GM12878 (cell line): ENCODE measurements around the gene FOXN4. TPM values are rescaled to one million over a fixed set of nuclear protein-coding genes. Genes with fewer than 3 reads are reported as not detected.

Experiments
- ATAC-seq: fragments of 200-7000 bp; cut with Tn5 transposase; 3 replicates; pipeline ENCODE4 v1.9.1; 2020; ENCODE audit warnings: mild to moderate bottlenecking, moderate library complexity
- BruUV-seq: library from RNA; stranded (reverse); fragments of 400-500 nt; replicated peaks from 2 replicates; lab custom pipeline; 2021; lab: Mats Ljungman, UMichigan
- CTCF ChIA-PET: fragments of 300-600 bp; sonication (Branson Sonifier 250); formaldehyde crosslinking; extraction: SDS; loops from one replicate; lab custom pipeline; 2021; ENCODE audit warnings: inconsistent platforms; lab: Yijun Ruan, JAX
- POLR2A ChIA-PET: fragments of 350-600 bp; formaldehyde crosslinking; extraction: SDS; loops from one replicate; lab custom pipeline; 2021; ENCODE audit warnings: inconsistent platforms; lab: Charles Lee
- RAD21 ChIA-PET: fragments of 300-600 bp; sonication (Branson Sonifier 250); formaldehyde crosslinking; loops from one replicate; lab custom pipeline; 2023; ENCODE audit warnings: antibody characterized with exemption; ENCODE audit not compliant: unreplicated experiment; lab: Charles Lee
- SMC1A ChIA-PET: fragments of 300-600 bp; sonication (Branson Sonifier 250); formaldehyde crosslinking; loops from one replicate; lab custom pipeline; 2023; ENCODE audit not compliant: unreplicated experiment, uncharacterized antibody; lab: Charles Lee
- DNase-seq: peaks from one replicate; pipeline ENCODE4 v3.0.0-alpha.2; 2011; ENCODE audit warnings: low read depth, low spot score
- FAIRE-seq: peaks from 3 replicates; lab custom pipeline; 2011; peaks lifted over from hg19 to GRCh38; lab: Jason Lieb, UNC
- H2AFZ ChIP-seq: 2 replicates; pipeline ENCODE4 v1.6.0; 2011; ENCODE audit warnings: low read depth, low read length, control low read depth; ENCODE audit not compliant: control insufficient read depth
- H3K27ac ChIP-seq: 2 replicates; pipeline ENCODE4 v1.5.1; 2011; ENCODE audit warnings: control low read depth; ENCODE audit not compliant: control insufficient read depth, insufficient read depth
- H3K27me3 ChIP-seq, 2 experiments: replicated peaks in 1 of 2; 2 replicates each; pipeline versions ENCODE4 v1.6.0 to v1.6.1; 2011; ENCODE audit warnings: low read length in 1 of 2; ENCODE audit not compliant: control insufficient read depth in 2 of 2, insufficient read depth in 2 of 2
- H3K36me3 ChIP-seq, 2 experiments: 2 replicates each; pipeline ENCODE4 v1.5.1; 2011; ENCODE audit warnings: low read length in 1 of 2; ENCODE audit not compliant: control insufficient read depth in 2 of 2, insufficient read depth in 2 of 2
- H3K4me1 ChIP-seq: 2 replicates; pipeline ENCODE4 v1.6.1; 2011; ENCODE audit warnings: mild to moderate bottlenecking, low read length, moderate library complexity, mixed read lengths; ENCODE audit not compliant: control insufficient read depth, insufficient read depth
- H3K4me2 ChIP-seq: 2 replicates; pipeline ENCODE4 v1.6.0; 2011; ENCODE audit warnings: control low read depth; ENCODE audit not compliant: control insufficient read depth, insufficient read depth
- H3K4me3 ChIP-seq: fragments of 200-600 bp; sonication (generic); 2 replicates; pipeline ENCODE4 v1.5.1; 2016
- H3K79me2 ChIP-seq: 2 replicates; pipeline ENCODE4 v1.6.0; 2011; ENCODE audit warnings: low read length; ENCODE audit not compliant: control insufficient read depth, insufficient read depth
- H3K9ac ChIP-seq: 2 replicates; pipeline ENCODE4 v1.8.0; 2011; ENCODE audit warnings: low read length, control low read depth, mixed read lengths; ENCODE audit not compliant: control insufficient read depth, insufficient read depth
- H3K9me3 ChIP-seq: replicated peaks from 3 replicates; pipeline ENCODE4 v1.5.1; 2011; ENCODE audit warnings: mild to moderate bottlenecking, low read length; ENCODE audit not compliant: control insufficient read depth, insufficient read depth
- H4K20me1 ChIP-seq: 2 replicates; pipeline ENCODE4 v1.6.0; 2011; ENCODE audit not compliant: control insufficient read depth, insufficient read depth
- BACH1 ChIP-seq: fragments of 450-650 bp; IDR thresholded peaks from 2 replicates; pipeline ENCODE4 v1.6.1; 2017; ENCODE audit warnings: mild to moderate bottlenecking, borderline replicate concordance
- CHD2 ChIP-seq: IDR thresholded peaks from 2 replicates; pipeline ENCODE4 v1.6.1; 2011; ENCODE audit warnings: low read depth, low read length, improper control_type of control experiment, borderline replicate concordance
- CREM ChIP-seq: IDR thresholded peaks from 2 replicates; pipeline ENCODE4 v1.6.1; 2014; ENCODE audit warnings: antibody characterized with exemption, low read depth
- DPF2 ChIP-seq: fragments of 450-650 bp; IDR thresholded peaks from 2 replicates; pipeline ENCODE4 v1.6.1; 2017; ENCODE audit warnings: mild to moderate bottlenecking
- EED ChIP-seq: sonication (generic); IDR thresholded peaks from 2 replicates; pipeline ENCODE4 v1.6.1; 2016; ENCODE audit warnings: antibody characterized with exemption, low read depth
- EP300 ChIP-seq, 2 experiments: fragments of 150-350 bp in 1 of 2; IDR thresholded peaks; 2 replicates each; pipeline ENCODE4 v1.6.1; 2011 to 2012; ENCODE audit warnings: low read depth in 2 of 2, low read length in 2 of 2, borderline replicate concordance in 1 of 2, improper control_type of control experiment in 1 of 2, inconsistent platforms in 1 of 2; ENCODE audit not compliant: control insufficient read depth in 1 of 2
- FOXK2 ChIP-seq: fragments of 450-650 bp; IDR thresholded peaks from 2 replicates; pipeline ENCODE4 v1.6.1; 2017; ENCODE audit warnings: mild to moderate bottlenecking, moderate library complexity
- FOXM1 ChIP-seq: IDR thresholded peaks from 2 replicates; pipeline ENCODE4 v1.6.1; 2012; ENCODE audit warnings: low read depth, mild to moderate bottlenecking, inconsistent platforms, low read length, moderate library complexity
- HCFC1 ChIP-seq: fragments of 150-350 bp; IDR thresholded peaks from 2 replicates; pipeline ENCODE4 v1.6.1; 2014; ENCODE audit warnings: low read length
- SIX5 ChIP-seq: IDR thresholded peaks from 2 replicates; pipeline ENCODE4 v1.6.1; 2011; ENCODE audit warnings: mild to moderate bottlenecking, low read depth, low read length, moderate library complexity; ENCODE audit not compliant: severe bottlenecking
- SMC3 ChIP-seq: IDR thresholded peaks from 2 replicates; pipeline ENCODE4 v1.6.1; 2011; ENCODE audit warnings: low read length, improper control_type of control experiment, borderline replicate concordance
- SPI1 ChIP-seq: IDR thresholded peaks from 2 replicates; pipeline ENCODE4 v1.6.1; 2011; ENCODE audit warnings: low read depth, mild to moderate bottlenecking, low read length, moderate library complexity, borderline replicate concordance; ENCODE audit not compliant: insufficient read depth
- STAT1 ChIP-seq: fragments of 450-650 bp; conservative IDR thresholded peaks from 2 replicates; pipeline ENCODE4 v1.6.1; 2014; ENCODE audit warnings: antibody characterized with exemption, mild to moderate bottlenecking
- TCF7 ChIP-seq: IDR thresholded peaks from 2 replicates; pipeline ENCODE4 v1.6.1; 2014; ENCODE audit warnings: antibody characterized with exemption, borderline replicate concordance
- ZNF622 ChIP-seq: fragments of 450-650 bp; IDR thresholded peaks from 2 replicates; pipeline ENCODE4 v1.6.1; 2017; ENCODE audit warnings: mild to moderate bottlenecking, inconsistent platforms
- ZSCAN29 ChIP-seq: fragments of 450-650 bp; IDR thresholded peaks from 2 replicates; pipeline ENCODE4 v1.6.1; 2017; ENCODE audit warnings: mild to moderate bottlenecking, moderate library complexity
- WGBS: methylation state at CpG from one replicate; pipeline ENCODE4 v1.1.6; 2016; ENCODE audit warnings: low lambda C conversion rate; ENCODE audit not compliant: insufficient replicate concordance, insufficient coverage; ENCODE audit errors: missing lambda C conversion rate; 5-methylcytosine and 5-hydroxymethylcytosine counted together
- in situ Hi-C: fragments of 300-500 bp; cut with MboI; formaldehyde crosslinking; loops from 9 replicates; pipeline ENCODE4 v1.14.3; 2018; ENCODE audit warnings: mixed read lengths
- intact Hi-C: fragments of 100-400 bp; cut with micrococcal nuclease; formaldehyde crosslinking; loops from one replicate; pipeline ENCODE4 v1.14.2; 2022; ENCODE audit not compliant: unreplicated experiment
- polyA plus RNA-seq, 11 experiments: library from polyadenylated mRNA; depleted of rRNA in 4 of 11; unstranded in 6 of 11; stranded (reverse) in 5 of 11; fragments of >200 nt; fragmentation: Nextera tagmentation in 4 of 11; fragmentation: Illumina TruSeq in 1 of 11; extraction: Ambion mirVana in 4 of 11; extraction: Trizol in 1 of 11; gene quantifications; 1 replicate in 1 of 11; 2 replicates in 10 of 11; pipeline versions ENCODE4 v1.2.1 to v1.2.3, GENCODE V29; 2011 to 2016; ENCODE audit warnings: inconsistent platforms in 2 of 11, missing spikeins in 2 of 11, low read depth in 1 of 11
- total RNA-seq, 4 experiments: library from RNA; depleted of rRNA in 3 of 4; stranded (reverse); fragments of >200 nt in 3 of 4; fragmentation: Illumina TruSeq in 1 of 4; extraction: Trizol in 1 of 4; gene quantifications; 2 replicates each; pipeline versions ENCODE4 v1.2.1 to v1.2.3, GENCODE V29; 2013 to 2021
- TF ChIP-seq, protein P1 (sequence below): fragments of 450-650 bp; IDR thresholded peaks from 2 replicates; pipeline ENCODE4 v1.6.1; 2016; ENCODE audit warnings: mild to moderate bottlenecking, moderate library complexity, borderline replicate concordance
- TF ChIP-seq, protein P2 (sequence below): IDR thresholded peaks from 2 replicates; pipeline ENCODE4 v1.6.1; 2011; ENCODE audit warnings: mild to moderate bottlenecking, low read depth, low read length, moderate library complexity; ENCODE audit not compliant: insufficient replicate concordance
- TF ChIP-seq, protein P3 (sequence below): fragments of 150-350 bp; IDR thresholded peaks from 2 replicates; pipeline ENCODE4 v1.6.1; 2014; ENCODE audit warnings: mild to moderate bottlenecking, low read depth, low read length

The FOXN4 gene
- total and polyA plus RNA-seq, 10 of the 15 experiments (the other 5 are each of a cell fraction or from before 2014, with no cell fraction given) = not detected

DNA sequence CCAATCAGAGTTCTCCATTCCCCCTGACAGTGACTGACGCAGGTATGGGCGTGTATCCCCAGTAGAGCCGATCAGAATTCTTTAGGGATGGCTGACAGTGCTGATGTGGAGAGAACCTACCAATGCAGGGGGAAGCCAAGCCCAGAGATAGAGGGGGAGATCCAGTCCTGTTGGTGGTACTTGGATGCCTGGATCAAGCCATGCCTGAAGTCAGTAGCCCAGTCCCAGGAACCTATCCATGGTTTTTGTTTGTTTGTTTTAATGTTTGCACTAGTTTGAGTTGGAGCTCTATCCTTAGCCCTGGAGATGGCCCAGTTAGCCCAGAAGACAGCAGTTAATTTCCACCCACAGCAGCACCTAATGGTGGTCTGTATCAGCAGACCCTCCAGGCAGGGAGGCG lies 40.2 kb downstream of the FOXN4 start (continued):
- TF ChIP-seq, protein P1, sequence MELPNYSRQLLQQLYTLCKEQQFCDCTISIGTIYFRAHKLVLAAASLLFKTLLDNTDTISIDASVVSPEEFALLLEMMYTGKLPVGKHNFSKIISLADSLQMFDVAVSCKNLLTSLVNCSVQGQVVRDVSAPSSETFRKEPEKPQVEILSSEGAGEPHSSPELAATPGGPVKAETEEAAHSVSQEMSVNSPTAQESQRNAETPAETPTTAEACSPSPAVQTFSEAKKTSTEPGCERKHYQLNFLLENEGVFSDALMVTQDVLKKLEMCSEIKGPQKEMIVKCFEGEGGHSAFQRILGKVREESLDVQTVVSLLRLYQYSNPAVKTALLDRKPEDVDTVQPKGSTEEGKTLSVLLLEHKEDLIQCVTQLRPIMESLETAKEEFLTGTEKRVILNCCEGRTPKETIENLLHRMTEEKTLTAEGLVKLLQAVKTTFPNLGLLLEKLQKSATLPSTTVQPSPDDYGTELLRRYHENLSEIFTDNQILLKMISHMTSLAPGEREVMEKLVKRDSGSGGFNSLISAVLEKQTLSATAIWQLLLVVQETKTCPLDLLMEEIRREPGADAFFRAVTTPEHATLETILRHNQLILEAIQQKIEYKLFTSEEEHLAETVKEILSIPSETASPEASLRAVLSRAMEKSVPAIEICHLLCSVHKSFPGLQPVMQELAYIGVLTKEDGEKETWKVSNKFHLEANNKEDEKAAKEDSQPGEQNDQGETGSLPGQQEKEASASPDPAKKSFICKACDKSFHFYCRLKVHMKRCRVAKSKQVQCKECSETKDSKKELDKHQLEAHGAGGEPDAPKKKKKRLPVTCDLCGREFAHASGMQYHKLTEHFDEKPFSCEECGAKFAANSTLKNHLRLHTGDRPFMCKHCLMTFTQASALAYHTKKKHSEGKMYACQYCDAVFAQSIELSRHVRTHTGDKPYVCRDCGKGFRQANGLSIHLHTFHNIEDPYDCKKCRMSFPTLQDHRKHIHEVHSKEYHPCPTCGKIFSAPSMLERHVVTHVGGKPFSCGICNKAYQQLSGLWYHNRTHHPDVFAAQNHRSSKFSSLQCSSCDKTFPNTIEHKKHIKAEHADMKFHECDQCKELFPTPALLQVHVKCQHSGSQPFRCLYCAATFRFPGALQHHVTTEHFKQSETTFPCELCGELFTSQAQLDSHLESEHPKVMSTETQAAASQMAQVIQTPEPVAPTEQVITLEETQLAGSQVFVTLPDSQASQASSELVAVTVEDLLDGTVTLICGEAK = no peak

DNA sequence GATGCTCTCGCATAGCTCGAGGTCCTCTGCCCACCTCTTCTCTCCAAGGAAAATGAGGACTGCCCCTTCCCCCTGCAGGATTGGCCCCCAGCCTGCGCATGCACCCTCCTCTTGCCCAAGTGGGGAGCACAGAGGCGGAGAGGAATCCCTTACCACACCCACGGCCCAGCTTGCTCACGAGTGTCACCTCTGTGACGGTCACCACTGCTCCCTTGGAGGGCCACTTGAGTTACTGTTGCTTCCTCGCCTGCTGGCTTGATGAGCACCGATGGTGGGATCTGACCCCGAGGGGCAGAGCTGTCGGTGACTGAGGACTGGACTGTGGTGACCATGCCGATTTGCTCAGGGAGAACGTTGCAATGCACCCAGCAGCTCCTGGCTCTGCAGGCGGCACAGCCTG lies 41.7 kb downstream of the FOXN4 start:
- H4K20me1 ChIP-seq = no peaks in the 10 kb centered on the region
- FAIRE-seq (no peak), ATAC-seq (no peak), DNase-seq (no peak)
- H3K27me3 ChIP-seq = no peaks in the 10 kb centered on the region; a peak in 1 of 4 replicates
- H3K4me1 ChIP-seq = no peaks in the 10 kb centered on the region
- no peaks in the 10 kb centered on the region for H3K79me2 ChIP-seq
- no peak overlapping the region for H3K27ac ChIP-seq
- no peak overlapping the region for H3K4me2 ChIP-seq
- H3K4me3 ChIP-seq = no peak overlapping the region
- H3K9me3 ChIP-seq = no peaks in the 10 kb centered on the region
- H2AFZ ChIP-seq = no peak overlapping the region
- 44% methylated on average over 13 of the region's 14 CpGs for WGBS
- H3K9ac ChIP-seq = no peak overlapping the region
- intact Hi-C loops (no loop called here), in situ Hi-C loops (loop anchor here (5.0 kb wide), 1 partner anchor 120 kb away; no protein-coding TSS in a partner anchor)
- H3K36me3 ChIP-seq = no peaks in the 10 kb centered on the region; a peak in 1 of 4 replicates
- RAD21 ChIA-PET = no interaction called here
- CTCF ChIA-PET = no interaction called here
- BruUV-seq = no TSS peak
- POLR2A ChIA-PET = no interaction called here
- SMC1A ChIA-PET = no interaction called here
- no peak for TF ChIP-seq EP300 (IDR thresholded peaks at IDR 0.05; ENCODE audit: borderline replicate concordance in 1 of 2, control insufficient read depth in 1 of 2, low read depth in 2 of 2, low read length in 2 of 2)
- TF ChIP-seq SPI1 = no peak
- TF ChIP-seq STAT1 = no peak
- no peak for TF ChIP-seq ZNF622
- no peak for TF ChIP-seq FOXM1
- no peak for TF ChIP-seq SMC3
- no peak for TF ChIP-seq EED
- no peak for TF ChIP-seq DPF2
- no peak for TF ChIP-seq SIX5
- TF ChIP-seq, protein P2, sequence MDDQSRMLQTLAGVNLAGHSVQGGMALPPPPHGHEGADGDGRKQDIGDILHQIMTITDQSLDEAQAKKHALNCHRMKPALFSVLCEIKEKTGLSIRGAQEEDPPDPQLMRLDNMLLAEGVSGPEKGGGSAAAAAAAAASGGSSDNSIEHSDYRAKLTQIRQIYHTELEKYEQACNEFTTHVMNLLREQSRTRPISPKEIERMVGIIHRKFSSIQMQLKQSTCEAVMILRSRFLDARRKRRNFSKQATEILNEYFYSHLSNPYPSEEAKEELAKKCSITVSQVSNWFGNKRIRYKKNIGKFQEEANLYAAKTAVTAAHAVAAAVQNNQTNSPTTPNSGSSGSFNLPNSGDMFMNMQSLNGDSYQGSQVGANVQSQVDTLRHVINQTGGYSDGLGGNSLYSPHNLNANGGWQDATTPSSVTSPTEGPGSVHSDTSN = no peak
- TF ChIP-seq TCF7 = no peak
- TF ChIP-seq HCFC1 = no peak
- no peak for TF ChIP-seq FOXK2
- TF ChIP-seq, protein P3, sequence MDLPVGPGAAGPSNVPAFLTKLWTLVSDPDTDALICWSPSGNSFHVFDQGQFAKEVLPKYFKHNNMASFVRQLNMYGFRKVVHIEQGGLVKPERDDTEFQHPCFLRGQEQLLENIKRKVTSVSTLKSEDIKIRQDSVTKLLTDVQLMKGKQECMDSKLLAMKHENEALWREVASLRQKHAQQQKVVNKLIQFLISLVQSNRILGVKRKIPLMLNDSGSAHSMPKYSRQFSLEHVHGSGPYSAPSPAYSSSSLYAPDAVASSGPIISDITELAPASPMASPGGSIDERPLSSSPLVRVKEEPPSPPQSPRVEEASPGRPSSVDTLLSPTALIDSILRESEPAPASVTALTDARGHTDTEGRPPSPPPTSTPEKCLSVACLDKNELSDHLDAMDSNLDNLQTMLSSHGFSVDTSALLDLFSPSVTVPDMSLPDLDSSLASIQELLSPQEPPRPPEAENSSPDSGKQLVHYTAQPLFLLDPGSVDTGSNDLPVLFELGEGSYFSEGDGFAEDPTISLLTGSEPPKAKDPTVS = no peak
- TF ChIP-seq CHD2 = no peak
- no peak for TF ChIP-seq BACH1
- no peak for TF ChIP-seq CREM
- no peak for TF ChIP-seq ZSCAN29
